WTC11 (cell line): Measurements from ENCODE around the gene FBLL1. TPM values are rescaled to one million over a fixed set of nuclear protein-coding genes. Genes with fewer than 3 reads are reported as not detected.

Experiments used
- AR ChIP-seq: fragments of 250-450 bp; sonication (Bioruptor Pico); IDR thresholded peaks from 2 replicates; pipeline ENCODE4 v1.9.0; 2021; ENCODE audit warnings: mild to moderate bottlenecking
- ATF1 ChIP-seq: sonication (generic); formaldehyde crosslinking; IDR thresholded peaks from 2 replicates; pipeline ENCODE4 v1.8.1; 2023; ENCODE audit warnings: mild to moderate bottlenecking, moderate library complexity, missing genetic modification reagents
- E2F1 ChIP-seq: sonication (generic); formaldehyde crosslinking; IDR thresholded peaks from 2 replicates; pipeline ENCODE4 v1.8.0; 2022; ENCODE audit warnings: mild to moderate bottlenecking, missing genetic modification reagents
- HMGA2 ChIP-seq: fragments of 250-450 bp; sonication (Bioruptor Pico); IDR thresholded peaks from 2 replicates; pipeline ENCODE4 v1.4.0; 2021; ENCODE audit warnings: mild to moderate bottlenecking, moderate library complexity
- JAZF1 ChIP-seq: fragments of 250-450 bp; sonication (Bioruptor Pico); IDR thresholded peaks from 2 replicates; pipeline ENCODE4 v1.9.0; 2021; ENCODE audit warnings: moderate library complexity, mild to moderate bottlenecking, inconsistent platforms
- KAT7 ChIP-seq: sonication (generic); formaldehyde crosslinking; IDR thresholded peaks from 2 replicates; pipeline ENCODE4 v1.8.1; 2023; ENCODE audit warnings: missing genetic modification reagents, mild to moderate bottlenecking, borderline replicate concordance
- NFATC4 ChIP-seq: fragments of 250-450 bp; sonication (Bioruptor Pico); IDR thresholded peaks from 2 replicates; pipeline ENCODE4 v1.9.0; 2021; ENCODE audit warnings: mild to moderate bottlenecking
- PRDM15 ChIP-seq: sonication (generic); formaldehyde crosslinking; IDR thresholded peaks from 2 replicates; pipeline ENCODE4 v1.8.0; 2022; ENCODE audit warnings: missing genetic modification reagents
- PRRX2 ChIP-seq: fragments of 250-450 bp; sonication (Bioruptor Pico); IDR thresholded peaks from 2 replicates; pipeline ENCODE4 v1.8.0; 2021; ENCODE audit warnings: mild to moderate bottlenecking
- SP1 ChIP-seq: sonication (generic); formaldehyde crosslinking; conservative IDR thresholded peaks from 2 replicates; pipeline ENCODE4 v1.8.1; 2022; ENCODE audit warnings: missing genetic modification reagents
- STAT6 ChIP-seq: sonication (generic); formaldehyde crosslinking; conservative IDR thresholded peaks from 2 replicates; pipeline ENCODE4 v1.8.1; 2023; ENCODE audit warnings: mild to moderate bottlenecking, low read depth, missing genetic modification reagents, moderate library complexity
- TEAD4 ChIP-seq: sonication (generic); formaldehyde crosslinking; IDR thresholded peaks from 2 replicates; pipeline ENCODE4 v1.8.0; 2022; ENCODE audit warnings: mild to moderate bottlenecking, missing genetic modification reagents
- ZBTB43 ChIP-seq: sonication (generic); formaldehyde crosslinking; IDR thresholded peaks from 2 replicates; pipeline ENCODE4 v1.8.1; 2023; ENCODE audit warnings: mild to moderate bottlenecking, missing genetic modification reagents
- ZNF121 ChIP-seq: sonication (generic); formaldehyde crosslinking; IDR thresholded peaks from 2 replicates; pipeline ENCODE4 v1.8.0; 2023; ENCODE audit warnings: missing genetic modification reagents
- ZNF219 ChIP-seq: sonication (generic); formaldehyde crosslinking; IDR thresholded peaks from 2 replicates; pipeline ENCODE4 v1.8.0; 2023; ENCODE audit warnings: missing genetic modification reagents, mild to moderate bottlenecking, borderline replicate concordance
- ZNF263 ChIP-seq: sonication (generic); formaldehyde crosslinking; IDR thresholded peaks from 2 replicates; pipeline ENCODE4 v1.8.1; 2022; ENCODE audit warnings: low read depth, mild to moderate bottlenecking, moderate library complexity, missing genetic modification reagents
- ZNF396 ChIP-seq: fragments of 250-450 bp; sonication (Bioruptor Pico); IDR thresholded peaks from 2 replicates; pipeline ENCODE4 v1.8.0; 2021; ENCODE audit warnings: mild to moderate bottlenecking, moderate library complexity, borderline replicate concordance
- ZNF423 ChIP-seq: fragments of 250-450 bp; sonication (Bioruptor Pico); IDR thresholded peaks from 2 replicates; pipeline ENCODE4 v2.1.2; 2022; ENCODE audit warnings: mild to moderate bottlenecking, moderate library complexity
- ZNF425 ChIP-seq: fragments of 250-450 bp; sonication (Bioruptor Pico); conservative IDR thresholded peaks from 2 replicates; pipeline ENCODE4 v1.9.0; 2021; ENCODE audit warnings: mild to moderate bottlenecking
- ZNF532 ChIP-seq: fragments of 250-450 bp; sonication (Bioruptor Pico); IDR thresholded peaks from 2 replicates; pipeline ENCODE4 v1.9.0; 2021; ENCODE audit warnings: mild to moderate bottlenecking, borderline replicate concordance
- total RNA-seq: library from RNA; stranded (reverse); gene quantifications from 3 replicates; pipeline ENCODE4 v1.2.3, GENCODE V29; 2021

Gene FBLL1
- total RNA-seq, 1 experiment from 2014 or later: 5.3 TPM

GRCh38 chr5:168528521-168529373 lies at the start of gene FBLL1 (continued):
- no peak for TF ChIP-seq PRRX2 (CRISPR knock-in tag)
- TF ChIP-seq JAZF1: no peak
- TF ChIP-seq PRDM15 (CRISPR knock-in tag): no peak
- TF ChIP-seq ZNF396 (CRISPR knock-in tag): no peak
- no peak for TF ChIP-seq HMGA2
- TF ChIP-seq STAT6 (CRISPR knock-in tag): no peak
- TF ChIP-seq ZNF532 (CRISPR knock-in tag): no peak
- TF ChIP-seq AR: no peak
- no peak for TF ChIP-seq KAT7
- no peak for TF ChIP-seq ZNF219 (CRISPR knock-in tag)
- no peak for TF ChIP-seq ZNF425 (CRISPR knock-in tag)
- no peak for TF ChIP-seq SP1
- no peak for TF ChIP-seq ZNF423 (CRISPR knock-in tag)
- TF ChIP-seq ZBTB43 (CRISPR knock-in tag): no peak
- TF ChIP-seq ATF1 (CRISPR knock-in tag): 0 out of 2 replicates have a peak, but pooled peaks have one; percentile 63
- TF ChIP-seq ZNF121 (CRISPR knock-in tag): no peak
- TF ChIP-seq NFATC4 (CRISPR knock-in tag): no peak
- TF ChIP-seq ZNF263 (CRISPR knock-in tag): no peak
- peak; percentile 61; the same call in 1 of the 2 replicates for TF ChIP-seq E2F1
- TF ChIP-seq TEAD4: peak; percentile 60; the same call in 1 of the 2 replicates
